HG03457 (cell line): ENCODE measurements around the gene TENT5C.
"Not testable (repeated sequence)": the region's sequence is repeated elsewhere in the genome, so short reads cannot be mapped to it uniquely, and the experiment has no call there.

ENCODE experiments used
- ATAC-seq: cut with Tn5 transposase; IDR thresholded peaks from one replicate; pipeline ENCODE4 v1.9.1; 2021; ENCODE audit warnings: moderate number of reproducible peaks; ENCODE audit not compliant: unreplicated experiment

Gene TENT5C

GRCh38 chr1:117605774-117606648 is at the start of gene TENT5C:
TSS of gene TENT5C (plus strand) at chr1:117606048. CDS start at chr1:117622869, 16,821 bp downstream.
- peak; percentile 72 for ATAC-seq

- no peak for ATAC-seq
Observed at GRCh38 chr1:117556341-117556740, 49.5 kb upstream of the TENT5C start.

- no peak for ATAC-seq
Observed at GRCh38 chr1:117556976-117557375, 48.9 kb upstream of the TENT5C start.

- ATAC-seq = not testable (repeated sequence)
Observed at GRCh38 chr1:117558451-117558850, 47.4 kb upstream of the TENT5C start.

GRCh38 chr1:117559139-117559538 is 46.7 kb upstream of the TENT5C start:
- no peak for ATAC-seq

GRCh38 chr1:117559985-117560384 is 45.9 kb upstream of the TENT5C start:
- no peak for ATAC-seq

- no peak for ATAC-seq
Observed at GRCh38 chr1:117561071-117561470, 44.8 kb upstream of the TENT5C start.

GRCh38 chr1:117561551-117561950 is 44.3 kb upstream of the TENT5C start:
- ATAC-seq = no peak

- no peak for ATAC-seq
Observed at GRCh38 chr1:117562581-117563491, 43.0 kb upstream of the TENT5C start.

GRCh38 chr1:117563492-117563875 is 42.4 kb upstream of the TENT5C start:
- ATAC-seq = no peak

GRCh38 chr1:117564227-117565075 is 41.4 kb upstream of the TENT5C start:
- ATAC-seq = no peak

GRCh38 chr1:117565076-117565556 is 40.7 kb upstream of the TENT5C start:
- ATAC-seq = no peak

- ATAC-seq = no peak
Observed at GRCh38 chr1:117565745-117566455, 39.9 kb upstream of the TENT5C start.

- no peak for ATAC-seq
Observed at GRCh38 chr1:117566556-117566955, 39.3 kb upstream of the TENT5C start.

- ATAC-seq = no peak
Observed at GRCh38 chr1:117567435-117567834, 38.4 kb upstream of the TENT5C start.

- ATAC-seq = no peak
Observed at GRCh38 chr1:117567976-117568375, 37.9 kb upstream of the TENT5C start.

- no peak for ATAC-seq
Observed at GRCh38 chr1:117568999-117569398, 36.8 kb upstream of the TENT5C start.

- no peak for ATAC-seq
Observed at GRCh38 chr1:117569856-117570255, 36.0 kb upstream of the TENT5C start.

GRCh38 chr1:117570988-117571409 is 34.8 kb upstream of the TENT5C start:
- no peak for ATAC-seq

GRCh38 chr1:117571496-117571895 is 34.4 kb upstream of the TENT5C start:
- ATAC-seq = no peak
